IMR-90 (cell line): Measurements from ENCODE around the gene LAMC2. TPM values are rescaled to one million over a fixed set of nuclear protein-coding genes. Genes with fewer than 3 reads are reported as not detected.

Experiments used
- ATAC-seq: fragments of 200-7000 bp; cut with Tn5 transposase; 2 replicates; pipeline ENCODE4 v1.9.1; 2020; ENCODE audit warnings: low read depth, mild to moderate bottlenecking, moderate library complexity
- BruUV-seq: library from RNA; stranded (reverse); fragments of 400-500 nt; replicated peaks from 2 replicates; lab custom pipeline; 2021; lab: Mats Ljungman, UMichigan
- CTCF ChIA-PET: fragments of 300-600 bp; formaldehyde crosslinking; extraction: SDS; loops from one replicate; lab custom pipeline; 2021; ENCODE audit warnings: antibody characterized with exemption; lab: Yijun Ruan, JAX
- POLR2A ChIA-PET: fragments of 300-600 bp; sonication (Branson Sonifier 250); formaldehyde crosslinking; loops from one replicate; lab custom pipeline; 2022; ENCODE audit warnings: antibody characterized with exemption; ENCODE audit not compliant: unreplicated experiment; lab: Charles Lee
- DNase-seq: peaks from one replicate; pipeline ENCODE4 v3.0.0; 2013
- H2AFZ ChIP-seq: replicated peaks from 2 replicates; pipeline ENCODE3; 2013; ENCODE audit warnings: low read length, mild to moderate bottlenecking; ENCODE audit not compliant: poor library complexity
- H2AK5ac ChIP-seq: 2 replicates; pipeline ENCODE4 v1.6.1; 2013; ENCODE audit warnings: low read depth, low read length, inconsistent platforms
- H2AK9ac ChIP-seq: replicated peaks from 2 replicates; pipeline ENCODE3; 2013; ENCODE audit warnings: mild to moderate bottlenecking, low read depth, low read length, moderate library complexity; ENCODE audit not compliant: poor library complexity
- H2BK120ac ChIP-seq: 2 replicates; pipeline ENCODE4 v1.6.1; 2013; ENCODE audit warnings: low read depth, low read length, inconsistent platforms
- H2BK15ac ChIP-seq: 3 replicates; pipeline ENCODE4 v1.6.1; 2013; ENCODE audit warnings: low read depth, low read length, inconsistent platforms
- H2BK20ac ChIP-seq: 2 replicates; pipeline ENCODE4 v1.6.1; 2013; ENCODE audit warnings: low read depth, mild to moderate bottlenecking, inconsistent platforms, low read length, moderate library complexity
- H2BK5ac ChIP-seq: 2 replicates; pipeline ENCODE4 v1.6.1; 2013; ENCODE audit warnings: mild to moderate bottlenecking, low read depth, low read length, inconsistent platforms; ENCODE audit not compliant: poor library complexity, severe bottlenecking
- H3K14ac ChIP-seq: replicated peaks from 2 replicates; pipeline ENCODE4 v1.6.1; 2013; ENCODE audit warnings: low read depth, low read length, inconsistent platforms
- H3K18ac ChIP-seq: 2 replicates; pipeline ENCODE4 v1.6.1; 2013; ENCODE audit warnings: low read depth, low read length, control low read depth
- H3K23ac ChIP-seq: 2 replicates; pipeline ENCODE4 v1.6.1; 2013; ENCODE audit warnings: low read depth, low read length, inconsistent platforms
- H3K27ac ChIP-seq: 2 replicates; pipeline ENCODE4 v1.5.1; 2013; ENCODE audit warnings: mild to moderate bottlenecking, control low read depth, low read length; ENCODE audit not compliant: insufficient read depth
- H3K27me3 ChIP-seq: 2 replicates; pipeline ENCODE4 v1.6.1; 2013; ENCODE audit warnings: low read length; ENCODE audit not compliant: control insufficient read depth, insufficient read depth
- H3K36me3 ChIP-seq: 2 replicates; pipeline ENCODE4 v1.6.1; 2013; ENCODE audit warnings: low read length, mixed read lengths; ENCODE audit not compliant: control insufficient read depth, insufficient read depth
- H3K4ac ChIP-seq: 2 replicates; pipeline ENCODE4 v1.6.1; 2013; ENCODE audit warnings: low read depth, low read length, inconsistent platforms
- H3K4me1 ChIP-seq: 2 replicates; pipeline ENCODE4 v1.6.1; 2013; ENCODE audit warnings: low read length, mixed read lengths; ENCODE audit not compliant: control insufficient read depth, insufficient read depth
- H3K4me2 ChIP-seq: 2 replicates; pipeline ENCODE4 v1.6.1; 2013; ENCODE audit warnings: low read depth, mild to moderate bottlenecking, control low read depth, low read length, moderate library complexity
- H3K4me3 ChIP-seq: 2 replicates; pipeline ENCODE4 v1.5.1; 2013; ENCODE audit warnings: low read depth, mild to moderate bottlenecking, control low read depth, low read length, moderate library complexity; ENCODE audit not compliant: insufficient read depth
- H3K56ac ChIP-seq: 2 replicates; pipeline ENCODE4 v1.6.1; 2013; ENCODE audit warnings: low read length, inconsistent platforms; ENCODE audit not compliant: insufficient read depth; ENCODE audit errors: extremely low read depth
- H3K79me1 ChIP-seq, 2 experiments: 2 replicates each; pipeline ENCODE4 v1.6.1; 2013; ENCODE audit warnings: low read length in 2 of 2, inconsistent platforms in 1 of 2, low read depth in 1 of 2
- H3K9ac ChIP-seq: 2 replicates; pipeline ENCODE4 v1.6.1; 2013; ENCODE audit warnings: low read depth, low read length, control low read depth
- H3K9me1 ChIP-seq: 2 replicates; pipeline ENCODE4 v1.6.1; 2013; ENCODE audit warnings: low read length, inconsistent platforms; ENCODE audit not compliant: insufficient read depth
- H3K9me3 ChIP-seq: 2 replicates; pipeline ENCODE4 v1.6.1; 2013; ENCODE audit warnings: low read length; ENCODE audit not compliant: control insufficient read depth, insufficient read depth
- H4K20me1 ChIP-seq: 2 replicates; pipeline ENCODE4 v1.6.1; 2013; ENCODE audit warnings: low read length, inconsistent platforms; ENCODE audit not compliant: insufficient read depth
- H4K5ac ChIP-seq: 2 replicates; pipeline ENCODE4 v1.6.1; 2013; ENCODE audit warnings: mild to moderate bottlenecking, low read depth, low read length, control low read depth
- H4K8ac ChIP-seq, 2 experiments: 2 replicates each; pipeline ENCODE4 v1.6.1; 2013; ENCODE audit warnings: low read depth in 2 of 2, low read length in 2 of 2, control low read depth in 1 of 2, inconsistent platforms in 1 of 2
- H4K91ac ChIP-seq: 2 replicates; pipeline ENCODE4 v1.6.1; 2013; ENCODE audit warnings: low read depth, low read length, inconsistent platforms; ENCODE audit not compliant: insufficient read depth
- BHLHE40 ChIP-seq: fragments of 150-350 bp; IDR thresholded peaks from 2 replicates; pipeline ENCODE4 v1.6.1; 2016; ENCODE audit warnings: mild to moderate bottlenecking, low read depth, low read length
- CEBPB ChIP-seq: IDR thresholded peaks from 2 replicates; pipeline ENCODE4 v1.6.1; 2012; ENCODE audit warnings: low read depth, low read length, improper control_type of control experiment
- CHD1 ChIP-seq: IDR thresholded peaks from 2 replicates; pipeline ENCODE4 v1.6.1; 2012; ENCODE audit warnings: low read depth, low read length, improper control_type of control experiment
- FOS ChIP-seq: fragments of 150-350 bp; IDR thresholded peaks from 2 replicates; pipeline ENCODE4 v1.6.1; 2016; ENCODE audit warnings: low read depth, low read length
- MAFK ChIP-seq: IDR thresholded peaks from 2 replicates; pipeline ENCODE4 v1.6.1; 2012; ENCODE audit warnings: low read depth, low read length, improper control_type of control experiment
- MAZ ChIP-seq: IDR thresholded peaks from 2 replicates; pipeline ENCODE4 v1.6.1; 2012; ENCODE audit warnings: low read depth, mild to moderate bottlenecking, low read length, improper control_type of control experiment, moderate library complexity, borderline replicate concordance
- MXI1 ChIP-seq: IDR thresholded peaks from 2 replicates; pipeline ENCODE4 v1.6.1; 2012; ENCODE audit warnings: low read depth, mild to moderate bottlenecking, low read length, moderate library complexity, borderline replicate concordance
- POLR2A ChIP-seq: IDR thresholded peaks from 2 replicates; pipeline ENCODE4 v1.6.1; 2012; ENCODE audit warnings: mild to moderate bottlenecking, low read depth, low read length
- RAD21 ChIP-seq: IDR thresholded peaks from 2 replicates; pipeline ENCODE4 v1.6.1; 2012; ENCODE audit warnings: low read length, improper control_type of control experiment
- RCOR1 ChIP-seq: IDR thresholded peaks from 2 replicates; pipeline ENCODE4 v1.6.1; 2012; ENCODE audit warnings: mild to moderate bottlenecking, low read length, improper control_type of control experiment; ENCODE audit not compliant: insufficient replicate concordance
- RFX5 ChIP-seq: IDR thresholded peaks from 2 replicates; pipeline ENCODE4 v1.8.0; 2012; ENCODE audit warnings: low read depth, mild to moderate bottlenecking, low read length, moderate library complexity
- SMC3 ChIP-seq: fragments of 150-350 bp; IDR thresholded peaks from 2 replicates; pipeline ENCODE4 v1.6.1; 2016; ENCODE audit warnings: low read depth, mild to moderate bottlenecking, antibody characterized with exemption, low read length, moderate library complexity
- WGBS, 2 experiments: methylation state at CpG; one replicate each; pipeline versions ENCODE4 v1.1.5 to v1.1.7; 2013; ENCODE audit warnings: missing lambda C conversion rate in 2 of 2; ENCODE audit not compliant: insufficient read length in 1 of 2; ENCODE audit errors: extremely low coverage in 2 of 2; 5-methylcytosine and 5-hydroxymethylcytosine counted together
- dilution Hi-C: fragments of 300-500 bp; cut with HindIII; formaldehyde crosslinking; loops from one replicate; pipeline ENCODE4 v1.14.3; 2018; ENCODE audit warnings: low sequenced_read_pairs; ENCODE audit not compliant: unreplicated experiment
- in situ Hi-C: fragments of 300-500 bp; cut with MboI; formaldehyde crosslinking; loops from 3 replicates; pipeline ENCODE4 v1.14.3; 2019; ENCODE audit warnings: low sequenced_read_pairs, inconsistent platforms, mixed read lengths
- intact Hi-C: fragments of 100-400 bp; cut with micrococcal nuclease; formaldehyde crosslinking; loops from 2 replicates; pipeline ENCODE4 v1.10.0; 2022
- polyA plus RNA-seq, 3 experiments: library from polyadenylated mRNA; depleted of rRNA; stranded (reverse); fragments of >200 nt; gene quantifications; 2 replicates each; pipeline ENCODE4 v1.2.3, GENCODE V29; 2012; ENCODE audit warnings: low replicate concordance in 1 of 3
- total RNA-seq: library from RNA; depleted of rRNA; stranded (reverse); fragments of >200 nt; gene quantifications from 2 replicates; pipeline ENCODE4 v1.2.3, GENCODE V29; 2012
- TF ChIP-seq, protein P1 (sequence below): conservative IDR thresholded peaks from 2 replicates; pipeline ENCODE4 v1.5.1; 2012; ENCODE audit warnings: mild to moderate bottlenecking, low read depth, low read length, improper control_type of control experiment
- TF ChIP-seq, protein P2 (sequence below): fragments of 150-350 bp; IDR thresholded peaks from 2 replicates; pipeline ENCODE4 v1.6.1; 2017; ENCODE audit warnings: mild to moderate bottlenecking, antibody characterized with exemption, low read length, low read depth
- TF ChIP-seq, protein P3 (sequence below): fragments of 150-350 bp; IDR thresholded peaks from 2 replicates; pipeline ENCODE4 v1.6.1; 2016; ENCODE audit warnings: low read depth, mild to moderate bottlenecking, low read length, moderate library complexity, borderline replicate concordance

Gene LAMC2
- total and polyA plus RNA-seq, 2 of the 4 experiments (the other 2 are of a cell fraction) = 2.3 to 2.8 TPM

DNA sequence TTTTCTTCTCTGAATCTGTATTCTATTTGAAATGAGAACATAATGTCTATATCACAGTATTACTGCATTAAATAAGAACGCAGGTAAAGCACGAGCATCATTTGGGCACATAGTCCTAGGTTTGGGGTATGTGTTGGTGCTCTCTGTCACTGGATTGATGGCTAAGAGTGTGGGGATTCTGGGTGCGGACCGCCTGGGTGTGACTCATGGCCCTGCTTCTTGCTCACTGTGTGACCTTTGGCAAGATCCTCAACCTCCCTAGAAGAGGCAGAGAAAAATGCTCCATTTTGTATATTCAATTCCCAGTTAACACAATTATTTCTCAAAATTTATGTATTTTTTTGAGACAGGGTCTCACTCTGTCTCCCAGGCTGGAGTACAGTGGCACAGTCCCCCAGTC lies 99.7 kb downstream of the LAMC2 start:
- Histone ChIP-seq H3K18ac (no peak overlapping the region), H3K23ac (no peak overlapping the region), H3K9me1 (peaks cover 12% of the 10 kb centered on the region; the same call in 1 of the 2 replicates), H2AFZ (no peak overlapping the region), H4K91ac (no peak overlapping the region), H4K5ac (no peak overlapping the region), H3K27me3 (no peaks in the 10 kb centered on the region), H3K27ac (no peak overlapping the region), H3K4ac (no peak overlapping the region), H2BK120ac (no peak overlapping the region), H2AK5ac (no peak overlapping the region), H3K56ac (no peak overlapping the region), H3K79me1 (0 out of 4 replicates have a peak, but pooled peaks cover 0 to 3% of the 10 kb centered on the region in 2 experiments), H2AK9ac (no peak overlapping the region), H3K4me1 (peaks cover 14% of the 10 kb centered on the region), H4K20me1 (no peaks in the 10 kb centered on the region), H3K4me2 (no peak overlapping the region), H2BK20ac (no peak overlapping the region), H4K8ac (no peak overlapping the region), H3K9me3 (0 out of 2 replicates have a peak, but pooled peaks cover 2% of the 10 kb centered on the region), H3K14ac (no peak overlapping the region), H2BK15ac (no peak overlapping the region), H2BK5ac (no peak overlapping the region), H3K9ac (no peak overlapping the region), H3K36me3 (no peaks in the 10 kb centered on the region), H3K4me3 (no peak overlapping the region)
- DNase-seq (no peak), ATAC-seq (no peak)
- WGBS, 2 experiments = no CpG with 5 or more reads among the region's 4 CpGs
- in situ Hi-C loops (loop anchor here (10.0 kb wide), 1 partner anchor 339 kb away; no protein-coding TSS in a partner anchor), dilution Hi-C loops (no loop called here), intact Hi-C loops (no loop called here)
- TF ChIP-seq MAFK (no peak), CEBPB (no peak), BHLHE40 (no peak), FOS (no peak), SMC3 (no peak), MXI1 (no peak), RAD21 (no peak), RFX5 (no peak), CHD1 (no peak), MAZ (no peak), RCOR1 (no peak), POLR2A (no peak)
- TF ChIP-seq, protein P1, sequence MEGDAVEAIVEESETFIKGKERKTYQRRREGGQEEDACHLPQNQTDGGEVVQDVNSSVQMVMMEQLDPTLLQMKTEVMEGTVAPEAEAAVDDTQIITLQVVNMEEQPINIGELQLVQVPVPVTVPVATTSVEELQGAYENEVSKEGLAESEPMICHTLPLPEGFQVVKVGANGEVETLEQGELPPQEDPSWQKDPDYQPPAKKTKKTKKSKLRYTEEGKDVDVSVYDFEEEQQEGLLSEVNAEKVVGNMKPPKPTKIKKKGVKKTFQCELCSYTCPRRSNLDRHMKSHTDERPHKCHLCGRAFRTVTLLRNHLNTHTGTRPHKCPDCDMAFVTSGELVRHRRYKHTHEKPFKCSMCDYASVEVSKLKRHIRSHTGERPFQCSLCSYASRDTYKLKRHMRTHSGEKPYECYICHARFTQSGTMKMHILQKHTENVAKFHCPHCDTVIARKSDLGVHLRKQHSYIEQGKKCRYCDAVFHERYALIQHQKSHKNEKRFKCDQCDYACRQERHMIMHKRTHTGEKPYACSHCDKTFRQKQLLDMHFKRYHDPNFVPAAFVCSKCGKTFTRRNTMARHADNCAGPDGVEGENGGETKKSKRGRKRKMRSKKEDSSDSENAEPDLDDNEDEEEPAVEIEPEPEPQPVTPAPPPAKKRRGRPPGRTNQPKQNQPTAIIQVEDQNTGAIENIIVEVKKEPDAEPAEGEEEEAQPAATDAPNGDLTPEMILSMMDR = no peak
- TF ChIP-seq, protein P2, sequence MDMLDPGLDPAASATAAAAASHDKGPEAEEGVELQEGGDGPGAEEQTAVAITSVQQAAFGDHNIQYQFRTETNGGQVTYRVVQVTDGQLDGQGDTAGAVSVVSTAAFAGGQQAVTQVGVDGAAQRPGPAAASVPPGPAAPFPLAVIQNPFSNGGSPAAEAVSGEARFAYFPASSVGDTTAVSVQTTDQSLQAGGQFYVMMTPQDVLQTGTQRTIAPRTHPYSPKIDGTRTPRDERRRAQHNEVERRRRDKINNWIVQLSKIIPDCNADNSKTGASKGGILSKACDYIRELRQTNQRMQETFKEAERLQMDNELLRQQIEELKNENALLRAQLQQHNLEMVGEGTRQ = no peak
- TF ChIP-seq, protein P3, sequence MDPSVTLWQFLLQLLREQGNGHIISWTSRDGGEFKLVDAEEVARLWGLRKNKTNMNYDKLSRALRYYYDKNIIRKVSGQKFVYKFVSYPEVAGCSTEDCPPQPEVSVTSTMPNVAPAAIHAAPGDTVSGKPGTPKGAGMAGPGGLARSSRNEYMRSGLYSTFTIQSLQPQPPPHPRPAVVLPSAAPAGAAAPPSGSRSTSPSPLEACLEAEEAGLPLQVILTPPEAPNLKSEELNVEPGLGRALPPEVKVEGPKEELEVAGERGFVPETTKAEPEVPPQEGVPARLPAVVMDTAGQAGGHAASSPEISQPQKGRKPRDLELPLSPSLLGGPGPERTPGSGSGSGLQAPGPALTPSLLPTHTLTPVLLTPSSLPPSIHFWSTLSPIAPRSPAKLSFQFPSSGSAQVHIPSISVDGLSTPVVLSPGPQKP = no peak
- ChIA-PET CTCF (interaction anchor here (0.7 kb wide), 1 partner anchor 323 kb away, joined by 3 read pairs; no protein-coding TSS in a partner anchor), POLR2A (no interaction called here)
- BruUV-seq = no TSS peak
